ENCODE results near the gene MBD6.
"Not testable (repeated sequence)": the region's sequence is repeated elsewhere in the genome, so short reads cannot be mapped to it uniquely, and the experiment has no call there.

Gene MBD6

GRCh38 chr12:57487597-57488401, 34.8 kb upstream of the MBD6 start, which contains the start of gene MARS1:
Gene MARS1, plus strand, starts transcription at chr12:57488068. Its CDS starts 23 bp downstream, at chr12:57488091.
- Mint-ChIP-seq H3K27me3 (ENCODE audit: low read depth, poor library complexity) (peaks cover 9% of the 10 kb centered on the region), H3K4me3 (peak within 1 kb of the TSS; percentile 96), H3K27ac (peak within 1 kb of the TSS; percentile 94), H3K9me3 (no peaks in the 10 kb centered on the region), H3K4me1 (peaks cover 16% of the 10 kb centered on the region), H3K36me3 (ENCODE audit: low read depth) (peaks cover 31% of the 10 kb centered on the region)
- TF ChIP-seq CTCF (IDR thresholded peaks at IDR 0.05), result no peak
- peak; percentile 83 for DNase-seq

- Mint-ChIP-seq H3K4me1 (peaks cover 16% of the 10 kb centered on the region), H3K9me3 (no peaks in the 10 kb centered on the region), H3K27me3 (ENCODE audit: low read depth, poor library complexity) (peaks cover 2% of the 10 kb centered on the region), H3K27ac (peak overlapping the region; percentile 94), H3K36me3 (ENCODE audit: low read depth) (peaks cover 34% of the 10 kb centered on the region), H3K4me3 (peak overlapping the region; percentile 96)
- DNase-seq, result no peak
- no peak for TF ChIP-seq CTCF (IDR thresholded peaks at IDR 0.05)
These were observed 34.0 kb upstream of the MBD6 start for GRCh38 chr12:57488402-57489156.

GRCh38 chr12:57489157-57489641, 33.4 kb upstream of the MBD6 start:
- Mint-ChIP-seq H3K27ac (peak overlapping the region; percentile 9), H3K9me3 (no peaks in the 10 kb centered on the region), H3K4me1 (peaks cover 16% of the 10 kb centered on the region), H3K4me3 (peak overlapping the region; percentile 96), H3K36me3 (ENCODE audit: low read depth) (peaks cover 34% of the 10 kb centered on the region), H3K27me3 (ENCODE audit: low read depth, poor library complexity) (no peaks in the 10 kb centered on the region)
- no peak for TF ChIP-seq CTCF (IDR thresholded peaks at IDR 0.05)
- DNase-seq, result no peak

GRCh38 chr12:57490126-57490525, 32.5 kb upstream of the MBD6 start:
- no peak for TF ChIP-seq CTCF (IDR thresholded peaks at IDR 0.05)
- Mint-ChIP-seq H3K27me3 (ENCODE audit: low read depth, poor library complexity) (no peaks in the 10 kb centered on the region), H3K27ac (no peak overlapping the region), H3K4me3 (no peak overlapping the region), H3K36me3 (ENCODE audit: low read depth) (peaks cover 41% of the 10 kb centered on the region), H3K9me3 (no peaks in the 10 kb centered on the region), H3K4me1 (peaks cover 16% of the 10 kb centered on the region)
- DNase-seq, result no peak

- Mint-ChIP-seq H3K4me3 (no peak overlapping the region), H3K9me3 (no peaks in the 10 kb centered on the region), H3K27me3 (ENCODE audit: low read depth, poor library complexity) (no peaks in the 10 kb centered on the region), H3K36me3 (ENCODE audit: low read depth) (peaks cover 50% of the 10 kb centered on the region), H3K27ac (peak overlapping the region; percentile 86), H3K4me1 (peaks cover 16% of the 10 kb centered on the region)
- TF ChIP-seq CTCF (IDR thresholded peaks at IDR 0.05), result no peak
- DNase-seq, result no peak
These were observed 31.0 kb upstream of the MBD6 start for GRCh38 chr12:57491393-57492280.

- not testable (repeated sequence) for DNase-seq
These were observed 27.4 kb upstream of the MBD6 start for GRCh38 chr12:57495051-57495701.

More at GRCh38 chr12:57495051-57495701, 27.4 kb upstream of the MBD6 start:
- H3K36me3 Mint-ChIP-seq (ENCODE audit: low read depth), result peaks cover 69% of the 10 kb centered on the region
- H3K4me3 Mint-ChIP-seq; H3K4me1 Mint-ChIP-seq; H3K9me3 Mint-ChIP-seq; H3K27me3 Mint-ChIP-seq (ENCODE audit: low read depth, poor library complexity); H3K27ac Mint-ChIP-seq: not testable (repeated sequence)

Measured in nephron progenitor cell (in vitro differentiated cells).